Measurements from ENCODE around the gene CSF3. TPM values are rescaled to one million over a fixed set of nuclear protein-coding genes. Genes with fewer than 3 reads are reported as not detected.

The CSF3 gene
- total and polyA plus RNA-seq, 2 of the 4 experiments (the other 2 are of a cell fraction): not detected

GRCh38 chr17:39971076-39971603 is 44.1 kb upstream of the CSF3 start:
- H3K23ac ChIP-seq (ENCODE audit: low read depth, low read length): no peak overlapping the region
- H2BK15ac ChIP-seq (ENCODE audit: low read depth, low read length): no peak overlapping the region
- no peaks in the 10 kb centered on the region for H4K20me1 ChIP-seq (ENCODE audit: insufficient read depth, low read length)
- no peak overlapping the region for H4K5ac ChIP-seq (ENCODE audit: low read depth, low read length)
- 90% methylated on average over 2 of the region's 4 CpGs; no CpG with 5 or more reads in 1 of the 2 experiments for WGBS, 2 experiments (ENCODE audit: extremely low coverage in 2 of 2, insufficient read length in 1 of 2)
- no peaks in the 10 kb centered on the region for H3K4me1 ChIP-seq (ENCODE audit: control insufficient read depth, insufficient read depth, low read length)
- H4K91ac ChIP-seq (ENCODE audit: insufficient read depth, low read depth, low read length): no peak overlapping the region
- H2BK20ac ChIP-seq (ENCODE audit: low read depth, low read length): no peak overlapping the region
- in situ Hi-C loops (cut with MboI; ENCODE audit: low sequenced_read_pairs): loop anchor here (10.0 kb wide), 1 partner anchor 196 kb away; no protein-coding TSS in a partner anchor
- H3K4me3 ChIP-seq (ENCODE audit: insufficient read depth, low read depth, low read length): no peak overlapping the region
- no peak overlapping the region for H2BK120ac ChIP-seq (ENCODE audit: low read depth, low read length)
- no peak for DNase-seq
- H2AK9ac ChIP-seq (replicated peaks; ENCODE audit: low read depth, low read length, poor library complexity): no peak overlapping the region
- H2AK5ac ChIP-seq (ENCODE audit: low read depth, low read length): no peak overlapping the region
- H3K9ac ChIP-seq (ENCODE audit: low read depth, low read length): no peak overlapping the region
- no peaks in the 10 kb centered on the region for H3K36me3 ChIP-seq (ENCODE audit: control insufficient read depth, insufficient read depth, low read length)
- H2AFZ ChIP-seq (replicated peaks; ENCODE audit: low read length, poor library complexity): peak overlapping the region; percentile 34
- TF ChIP-seq POLR2A (IDR thresholded peaks at IDR 0.05; ENCODE audit: low read depth, low read length): no peak
- TF ChIP-seq CHD1 (IDR thresholded peaks at IDR 0.05; ENCODE audit: low read depth, low read length): no peak
- H3K79me1 ChIP-seq (ENCODE audit: low read depth in 1 of 2, low read length in 2 of 2): no peaks in the 10 kb centered on the region
- H4K8ac ChIP-seq (ENCODE audit: low read depth in 2 of 2, low read length in 2 of 2): no peak overlapping the region
- H3K56ac ChIP-seq (ENCODE audit: extremely low read depth, insufficient read depth, low read length): no peak overlapping the region
- dilution Hi-C loops (cut with HindIII; ENCODE audit: low sequenced_read_pairs, unreplicated experiment): no loop called here
- peaks cover 41% of the 10 kb centered on the region for H3K27me3 ChIP-seq (ENCODE audit: control insufficient read depth, insufficient read depth, low read length)
- intact Hi-C loops (cut with micrococcal nuclease): no loop called here
- H3K27ac ChIP-seq (ENCODE audit: insufficient read depth, low read length): no peak overlapping the region
- POLR2A ChIA-PET (ENCODE audit: unreplicated experiment): no interaction called here
- no peak overlapping the region for H3K4ac ChIP-seq (ENCODE audit: low read depth, low read length)
- no peaks in the 10 kb centered on the region for H3K9me1 ChIP-seq (ENCODE audit: insufficient read depth, low read length)
- no peak overlapping the region for H3K18ac ChIP-seq (ENCODE audit: low read depth, low read length)
- CTCF ChIA-PET: no interaction called here
- no peak for ATAC-seq (ENCODE audit: low read depth)
- no TSS peak for BruUV-seq (replicated peaks)
- H3K9me3 ChIP-seq (ENCODE audit: control insufficient read depth, insufficient read depth, low read length): no peaks in the 10 kb centered on the region
- no peak overlapping the region for H3K4me2 ChIP-seq (ENCODE audit: low read depth, low read length)
- H3K14ac ChIP-seq (replicated peaks; ENCODE audit: low read depth, low read length): no peak overlapping the region
- no peak overlapping the region for H2BK5ac ChIP-seq (ENCODE audit: low read depth, low read length, poor library complexity, severe bottlenecking)
